MV-4-11 (cell line): ENCODE measurements around the gene PAIP2.
"Not testable (repeated sequence)": the region's sequence is repeated elsewhere in the genome, so short reads cannot be mapped to it uniquely, and the experiment has no call there.

ENCODE experiments used
- DNase-seq: peaks from one replicate; lab custom pipeline; 2025; lab: John Stamatoyannopoulos, UW

PAIP2 gene

DNA sequence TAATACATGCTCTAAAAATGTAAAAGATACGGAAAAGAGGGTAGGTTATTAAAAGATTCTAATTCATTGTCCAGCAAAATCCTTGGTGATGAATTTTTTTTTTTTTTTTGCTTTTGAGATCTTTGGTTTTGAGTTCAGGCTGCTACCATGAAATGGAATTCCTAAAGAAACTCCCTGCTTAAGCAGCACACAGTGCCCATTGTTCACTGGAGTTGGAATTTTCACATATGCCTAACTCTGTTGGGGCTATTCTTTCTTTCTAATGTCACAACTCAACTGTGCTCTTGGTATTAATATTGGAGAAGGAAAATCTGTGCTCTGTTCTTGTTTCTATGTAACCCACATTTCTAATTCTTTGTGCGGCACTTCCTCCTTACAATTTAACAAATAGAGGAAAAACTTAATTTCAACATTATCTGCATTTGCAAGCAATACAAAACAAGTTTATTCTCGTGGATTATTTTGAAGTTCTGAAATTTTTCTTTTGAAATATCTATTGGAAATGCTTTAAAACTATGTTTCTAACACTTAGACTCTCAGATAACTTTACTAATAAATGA lies 26.5 kb upstream of the PAIP2 start:
- DNase-seq, result no peak

DNA sequence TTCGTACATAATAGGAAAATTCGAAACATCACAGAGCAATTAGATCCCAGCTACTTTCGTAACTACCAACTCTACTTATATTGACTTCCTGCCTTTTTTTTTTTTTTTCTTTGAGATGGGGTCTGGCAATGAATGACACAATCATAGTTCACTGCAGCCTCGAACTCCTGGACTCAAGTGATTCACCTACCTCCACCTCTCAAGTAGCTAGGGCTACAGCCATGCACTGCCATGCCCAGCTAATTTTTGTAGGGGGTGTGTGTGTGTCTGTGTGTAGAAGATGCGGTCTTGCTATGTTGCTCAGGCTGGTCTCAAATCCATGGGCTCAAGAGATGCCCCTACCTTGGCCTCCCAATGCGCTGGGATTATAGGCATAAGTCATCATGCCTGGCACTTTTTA lies 5.8 kb upstream of the PAIP2 start:
- peak; percentile 22 for DNase-seq

- DNase-seq, result no peak
Measured at GRCh38 chr5:139340051-139340450, 1.6 kb upstream of the PAIP2 start.

- no peak for DNase-seq
Measured at GRCh38 chr5:139341187-139341688, 416 bp upstream of the PAIP2 start.

- DNase-seq, result no peak
Measured at GRCh38 chr5:139342423-139342723, 719 bp downstream of the PAIP2 start.

- DNase-seq, result no peak
Measured at GRCh38 chr5:139343476-139343875, 1.8 kb downstream of the PAIP2 start.

DNA sequence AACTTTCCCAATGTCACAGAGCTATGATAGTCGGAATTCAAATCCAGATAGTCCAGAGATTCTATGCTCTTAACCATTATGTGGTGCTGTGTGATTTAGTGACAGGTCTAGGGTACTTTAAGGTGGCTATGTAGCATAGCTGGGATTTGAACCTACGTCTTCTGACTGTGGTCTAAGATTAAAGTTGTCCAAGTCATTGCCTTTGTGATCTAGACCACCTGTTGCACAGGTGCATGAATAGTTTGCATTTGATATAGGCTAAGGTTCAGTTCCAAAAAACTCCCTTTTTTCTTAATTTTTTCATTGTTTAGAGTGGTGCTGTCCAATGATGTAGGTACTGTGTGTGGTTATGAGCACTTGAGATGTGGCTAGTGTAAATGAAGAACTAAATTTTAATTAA lies 2.5 kb downstream of the PAIP2 start:
- no peak for DNase-seq

DNA sequence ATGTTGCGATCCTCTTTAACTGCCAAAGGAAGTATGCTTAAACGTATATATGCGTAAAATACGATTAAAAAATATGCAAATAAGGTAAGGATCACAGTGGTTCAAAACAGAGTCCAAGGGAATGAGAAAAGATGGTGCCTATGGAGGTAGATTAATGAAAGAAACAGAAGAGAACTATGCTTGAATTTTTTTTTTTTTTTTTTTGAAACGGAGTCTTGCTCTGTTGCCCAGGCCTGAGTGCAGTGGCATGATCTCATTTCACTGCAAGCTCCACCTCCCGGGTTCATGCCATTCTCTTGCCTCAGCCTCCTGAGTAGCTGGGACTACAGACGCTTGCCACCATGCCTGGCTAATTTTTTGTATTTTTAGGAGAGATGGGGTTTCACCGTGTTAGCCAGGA lies 3.8 kb downstream of the PAIP2 start:
- not testable (repeated sequence) for DNase-seq

DNA sequence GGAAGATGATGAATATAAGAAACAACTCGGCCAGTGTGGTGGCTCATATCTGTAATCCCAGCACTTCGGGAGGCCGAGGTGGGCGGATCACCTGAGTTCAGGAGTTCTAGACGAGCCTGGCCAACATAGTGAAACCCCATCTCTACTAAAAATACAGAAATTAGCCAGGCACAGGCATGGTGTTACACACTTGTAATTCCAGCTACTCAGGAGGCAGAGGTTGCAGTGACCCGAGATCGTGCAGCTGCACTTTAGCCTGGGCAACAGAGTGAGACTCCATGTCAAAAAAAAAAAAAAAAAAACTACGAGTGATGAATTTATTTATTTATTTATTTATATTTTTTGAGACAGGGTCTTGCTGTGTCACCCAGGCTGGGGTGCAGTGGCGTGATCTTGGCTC lies 6.2 kb downstream of the PAIP2 start:
- DNase-seq, result not testable (repeated sequence)

- no peak for DNase-seq
Measured at GRCh38 chr5:139354186-139354585, 12.5 kb downstream of the PAIP2 start.

DNA sequence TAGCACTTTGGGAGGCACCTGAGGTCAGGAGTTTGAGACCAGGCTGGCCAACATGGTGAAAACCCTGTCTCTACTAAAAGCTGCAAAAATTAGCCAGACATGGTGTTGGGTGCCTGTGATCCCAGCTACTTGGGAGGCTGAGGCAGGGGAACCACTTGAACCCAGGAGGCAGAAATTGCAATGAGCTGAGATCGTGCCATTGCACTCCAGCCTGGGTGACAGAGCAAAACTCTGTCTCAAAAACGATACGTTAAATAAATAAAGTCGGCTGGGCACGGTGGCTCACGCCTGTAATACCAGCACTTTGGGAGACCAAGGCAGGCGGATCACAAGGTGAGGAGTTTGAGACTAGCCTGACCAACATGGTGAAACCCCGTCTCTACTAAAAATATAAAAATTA lies 14.2 kb downstream of the PAIP2 start:
- DNase-seq, result not testable (repeated sequence)

DNA sequence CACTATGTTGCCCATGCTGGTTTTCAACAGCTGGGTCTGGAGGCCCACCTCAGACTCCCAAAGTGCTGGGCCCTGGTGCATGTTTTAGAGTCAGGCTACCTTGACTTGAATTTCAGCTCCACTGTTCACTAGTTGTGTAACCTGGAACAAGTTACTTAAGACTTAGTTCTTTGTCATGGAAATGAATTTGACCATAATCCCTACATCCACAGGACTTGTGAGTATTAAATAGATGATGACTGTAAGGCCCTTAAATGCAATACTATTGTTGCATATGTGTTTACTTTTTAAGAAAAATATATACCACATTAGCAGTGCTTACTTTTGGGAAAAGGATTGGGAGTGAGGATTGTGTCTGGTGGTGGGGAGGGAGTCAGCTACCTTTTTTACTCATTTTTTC lies 16.4 kb downstream of the PAIP2 start:
- no peak for DNase-seq

GRCh38 chr5:139360384-139360783 lies 18.7 kb downstream of the PAIP2 start:
- DNase-seq, result no peak

GRCh38 chr5:139361835-139362429 lies 20.3 kb downstream of the PAIP2 start:
- no peak for DNase-seq

- DNase-seq, result no peak
Measured at GRCh38 chr5:139363937-139364336, 22.3 kb downstream of the PAIP2 start.

DNA sequence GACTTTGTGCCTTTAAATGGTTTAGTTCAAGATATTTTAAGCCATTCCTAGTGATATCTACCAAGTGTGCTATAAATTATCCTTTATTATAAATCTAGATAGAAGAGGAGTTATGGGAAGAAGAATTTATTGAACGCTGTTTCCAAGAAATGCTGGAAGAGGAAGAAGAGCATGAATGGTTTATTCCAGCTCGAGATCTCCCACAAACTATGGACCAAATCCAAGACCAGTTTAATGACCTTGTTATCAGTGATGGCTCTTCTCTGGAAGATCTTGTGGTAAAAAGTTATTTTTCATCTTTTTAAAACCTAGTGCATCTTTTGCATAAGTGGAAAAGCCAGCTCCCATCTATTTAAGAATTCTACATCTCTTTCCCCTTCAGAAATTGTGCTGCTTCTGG lies 22.8 kb downstream of the PAIP2 start:
- DNase-seq, result no peak

DNA sequence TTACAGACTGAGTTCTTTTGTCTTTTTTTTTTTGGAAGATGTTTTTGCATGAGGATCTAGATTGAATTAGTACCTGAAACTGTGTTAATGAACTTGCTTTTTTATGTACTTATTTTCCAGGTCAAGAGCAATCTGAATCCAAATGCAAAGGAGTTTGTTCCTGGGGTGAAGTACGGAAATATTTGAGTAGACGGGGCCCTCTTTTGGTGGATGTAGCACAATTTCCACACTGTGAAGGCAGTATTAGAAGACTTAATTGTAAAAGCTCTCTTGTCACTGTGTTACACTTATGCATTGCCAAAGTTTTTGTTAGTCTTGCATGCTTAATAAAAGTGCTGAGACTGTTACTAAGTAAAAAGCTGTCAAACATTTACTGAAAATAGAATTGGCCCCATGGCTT lies 27.0 kb downstream of the PAIP2 start:
- no peak for DNase-seq

DNA sequence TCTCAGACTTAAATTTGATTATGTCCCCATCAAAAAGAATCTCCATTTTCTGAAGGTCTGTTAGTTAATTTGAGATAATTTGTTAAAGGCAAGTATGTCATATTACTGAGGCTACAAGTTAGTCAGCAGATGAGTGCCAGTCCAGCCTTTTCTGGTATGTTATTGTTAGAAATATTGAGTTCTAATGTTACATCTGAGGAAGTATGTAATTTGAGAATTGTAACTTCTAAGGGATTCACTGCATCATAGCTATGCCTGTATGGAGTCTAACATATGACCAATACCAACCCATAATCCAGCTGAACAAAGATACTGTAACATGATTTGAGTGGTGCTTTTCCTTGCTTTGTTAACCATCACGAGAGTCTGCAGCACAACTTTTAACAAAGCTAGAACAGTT lies 27.5 kb downstream of the PAIP2 start:
- DNase-seq, result no peak

DNA sequence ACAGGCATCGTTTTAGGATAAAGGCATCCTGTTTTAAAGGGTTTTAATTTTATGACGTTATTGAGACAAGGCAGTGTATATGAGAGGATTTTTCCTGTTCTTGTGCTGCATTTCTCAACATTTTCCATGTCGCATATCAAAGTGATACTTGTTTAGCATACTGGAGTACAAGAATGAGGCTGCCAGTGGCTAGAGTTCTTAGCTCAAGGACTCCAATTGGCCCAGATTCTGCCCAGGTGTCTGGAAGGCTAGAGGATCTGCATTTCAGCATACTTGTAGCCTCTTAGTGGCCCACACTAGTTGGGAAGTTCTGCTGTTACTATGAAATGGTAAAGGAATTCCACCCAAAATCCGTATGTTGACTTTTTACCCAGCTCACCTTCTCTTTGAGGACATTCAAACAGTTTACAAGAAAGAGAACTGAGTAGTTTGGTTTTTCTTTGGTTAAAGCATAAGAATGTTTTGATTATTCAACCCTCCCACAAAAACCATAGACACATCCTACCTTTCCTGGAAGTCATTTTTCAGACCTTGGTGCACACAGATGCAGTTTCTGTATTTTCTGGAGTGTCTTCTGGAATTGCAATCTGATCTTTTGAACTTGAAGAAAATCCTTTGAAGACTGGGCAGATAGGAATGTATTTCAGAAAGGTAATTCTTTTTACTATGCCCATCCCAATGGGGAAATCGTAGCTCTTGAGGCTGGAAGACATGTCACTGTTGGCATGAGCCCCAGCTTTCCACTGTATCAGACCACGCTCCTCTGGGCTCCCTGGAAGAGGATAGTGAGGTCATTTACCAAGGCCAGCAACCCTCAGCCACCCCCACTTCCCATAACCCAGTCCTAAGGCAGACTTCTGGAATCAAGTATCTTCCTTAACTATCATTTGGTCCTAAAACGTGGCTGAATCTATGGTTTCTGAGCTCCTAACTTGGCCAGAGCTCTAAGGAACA lies 30.1 kb downstream of the PAIP2 start:
- DNase-seq, result no peak

- DNase-seq, result no peak
Measured at GRCh38 chr5:139374909-139375308, 33.3 kb downstream of the PAIP2 start.

- peak; percentile 21 for DNase-seq
Measured at GRCh38 chr5:139376364-139376763, 34.7 kb downstream of the PAIP2 start.

DNA sequence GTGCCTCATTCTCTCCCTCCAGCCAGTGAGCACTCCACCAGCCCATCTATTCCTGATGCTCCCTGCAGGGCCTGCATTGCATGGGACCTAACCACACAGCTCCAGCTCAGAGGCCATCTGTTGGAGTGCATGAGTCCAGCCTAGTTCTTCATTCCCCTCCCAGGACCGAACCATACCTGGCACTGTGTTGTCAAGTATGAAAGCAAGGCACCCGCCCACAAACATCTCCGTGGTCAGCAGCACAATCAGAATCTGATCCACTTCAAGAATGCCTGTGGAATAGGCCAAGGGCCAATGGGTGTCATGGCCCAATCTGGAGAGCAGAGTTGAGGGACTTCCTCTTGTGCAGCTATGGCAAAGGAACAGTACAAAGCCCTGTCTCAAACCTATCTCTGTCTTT lies 35.6 kb downstream of the PAIP2 start:
- DNase-seq, result no peak

- no peak for DNase-seq
Measured at GRCh38 chr5:139378101-139378825, 36.6 kb downstream of the PAIP2 start.
